ENCODE results near the gene STAT1. TPM values are rescaled to one million over a fixed set of nuclear protein-coding genes. Genes with fewer than 3 reads are reported as not detected.
A peak's percentile ranks its signal among the peaks of the same experiment; 100 is the strongest.

The STAT1 gene
- total and polyA plus RNA-seq, 10 of the 15 experiments (the other 5 are each of a cell fraction or from before 2014, with no cell fraction given) = 81.8 to 398 (median 307) TPM

DNA sequence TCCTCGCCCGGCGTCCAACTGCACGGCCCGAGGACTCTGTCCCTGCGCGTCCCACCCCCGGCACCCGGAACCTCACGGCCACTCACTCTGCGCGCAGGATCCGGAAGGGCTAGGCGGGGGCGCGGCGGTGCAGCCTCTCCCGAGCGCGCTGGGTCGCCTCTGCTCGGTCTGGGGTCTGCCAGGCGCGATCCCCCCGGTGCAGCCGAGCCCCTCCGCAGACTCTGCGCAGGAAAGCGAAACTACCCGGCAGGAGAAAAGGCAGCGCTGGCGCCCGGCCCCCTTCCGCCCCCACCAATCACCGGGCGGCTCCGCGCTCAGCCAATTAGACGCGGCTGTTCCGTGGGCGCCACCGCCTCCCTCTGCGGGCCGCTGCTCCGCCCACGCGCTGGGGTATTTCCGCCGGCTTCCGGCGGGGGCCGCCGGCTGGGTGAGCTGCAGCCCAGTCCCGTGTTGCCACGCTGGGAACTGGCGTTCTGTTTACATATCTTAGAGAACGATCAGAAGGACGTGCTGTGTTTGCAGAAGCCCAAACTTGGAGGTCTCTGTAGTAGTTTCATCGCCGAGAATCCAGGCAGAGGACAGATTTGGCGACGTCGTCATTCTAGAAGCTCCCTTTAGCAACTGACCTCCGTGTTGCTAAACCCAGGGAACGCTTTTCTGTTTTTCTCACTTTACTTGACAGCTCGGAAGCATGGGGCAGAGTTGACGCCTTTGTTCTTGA is at the start of gene STAT1 (continued):
- TF ChIP-seq E2F4 (IDR thresholded peaks at IDR 0.05; ENCODE audit: low read depth, low read length) (peak; percentile 71), ZNF384 (IDR thresholded peaks at IDR 0.05; ENCODE audit: borderline replicate concordance, low read depth, low read length) (0 out of 2 replicates have a peak, but pooled peaks have one; percentile 11), BRCA1 (IDR thresholded peaks at IDR 0.05; ENCODE audit: low read depth, low read length) (no peak), FOXK2 (IDR thresholded peaks at IDR 0.05) (peak; percentile 86), MYC (IDR thresholded peaks at IDR 0.05; ENCODE audit: insufficient read depth, insufficient read length, insufficient replicate concordance, low read length, severe bottlenecking) (no peak), RAD51 (IDR thresholded peaks at IDR 0.05) (no peak), PAX5 (IDR thresholded peaks at IDR 0.05; ENCODE audit: borderline replicate concordance, low read depth, low read length) (peak; percentile 87), TARDBP (IDR thresholded peaks at IDR 0.05; ENCODE audit: borderline replicate concordance) (peak; percentile 86), WRNIP1 (IDR thresholded peaks at IDR 0.05; ENCODE audit: borderline replicate concordance, low read depth, low read length) (no peak), TBL1XR1 (IDR thresholded peaks at IDR 0.05; ENCODE audit: low read depth, low read length) (peak; percentile 87; the same call in 1 of the 2 replicates), NFXL1 (IDR thresholded peaks at IDR 0.05; ENCODE audit: borderline replicate concordance) (no peak), ZZZ3 (IDR thresholded peaks at IDR 0.05; ENCODE audit: control insufficient read depth, insufficient read length, low read depth) (no peak), RB1 (IDR thresholded peaks at IDR 0.05; ENCODE audit: borderline replicate concordance) (0 out of 2 replicates have a peak, but pooled peaks have one; percentile 60), NR2C2 (IDR thresholded peaks at IDR 0.05; ENCODE audit: borderline replicate concordance, control insufficient read depth, insufficient read length, low read depth) (no peak), TCF3 (IDR thresholded peaks at IDR 0.05; ENCODE audit: borderline replicate concordance, insufficient read depth, low read depth, low read length) (peak; percentile 95), FOXM1 (IDR thresholded peaks at IDR 0.05; ENCODE audit: low read depth, low read length) (peak; percentile 89), ZBTB4 (CRISPR knock-in tag; IDR thresholded peaks at IDR 0.05) (peak; percentile 37; the same call in 1 of the 2 replicates), EGR1 (IDR thresholded peaks at IDR 0.05; ENCODE audit: borderline replicate concordance in 1 of 2, low read depth in 2 of 2, low read length in 2 of 2) (peak; percentile 95 to 100), POLR2AphosphoS5 (IDR thresholded peaks at IDR 0.05; ENCODE audit: low read length) (peak; percentile 99), BMI1 (IDR thresholded peaks at IDR 0.05; ENCODE audit: borderline replicate concordance) (no peak), E4F1 (IDR thresholded peaks at IDR 0.05; ENCODE audit: borderline replicate concordance, partially characterized antibody) (no peak), IKZF1 (conservative IDR thresholded peaks at IDR 0.05) (peak; percentile 97), NFYB (IDR thresholded peaks at IDR 0.05; ENCODE audit: insufficient read depth, low read depth, low read length) (peak; percentile 91), NR2F1 (conservative IDR thresholded peaks at IDR 0.05) (peak; percentile 68)

Measured in GM12878 (cell line).